Activated naive CD4-positive, alpha-beta T cell treated with anti-CD3 and anti-CD28 coated beads, Interleukin-2, amount 10 ng/mL, durations not matched to agents 7 days and 5 days (primary cell): Measurements from ENCODE around the gene OPCML.

ENCODE experiments used
- CTCF ChIA-PET: fragments of 350-600 bp; sonication (Branson Sonifier 250); formaldehyde crosslinking; loops from one replicate; lab custom pipeline; 2021; ENCODE audit warnings: antibody characterized with exemption; lab: Charles Lee
- DNase-seq: peaks from one replicate; pipeline ENCODE4 v3.0.0-alpha.2; 2020
- H3K27ac Mint-ChIP-seq: one replicate; pipeline ENCODE4 v1.8.0; 2021; ENCODE audit warnings: mild to moderate bottlenecking, moderate library complexity, mixed read lengths
- H3K27me3 Mint-ChIP-seq: one replicate; pipeline ENCODE4 v1.8.0; 2021; ENCODE audit warnings: mild to moderate bottlenecking, mixed read lengths
- H3K36me3 Mint-ChIP-seq: one replicate; pipeline ENCODE4 v1.8.0; 2021; ENCODE audit warnings: mixed read lengths
- H3K4me1 Mint-ChIP-seq: one replicate; pipeline ENCODE4 v1.8.0; 2021; ENCODE audit warnings: mixed read lengths
- H3K4me3 Mint-ChIP-seq: one replicate; pipeline ENCODE4 v1.8.0; 2021; ENCODE audit warnings: mild to moderate bottlenecking, moderate library complexity, mixed read lengths
- H3K9me3 Mint-ChIP-seq: one replicate; pipeline ENCODE4 v1.8.0; 2021; ENCODE audit warnings: mixed read lengths

Gene OPCML

DNA sequence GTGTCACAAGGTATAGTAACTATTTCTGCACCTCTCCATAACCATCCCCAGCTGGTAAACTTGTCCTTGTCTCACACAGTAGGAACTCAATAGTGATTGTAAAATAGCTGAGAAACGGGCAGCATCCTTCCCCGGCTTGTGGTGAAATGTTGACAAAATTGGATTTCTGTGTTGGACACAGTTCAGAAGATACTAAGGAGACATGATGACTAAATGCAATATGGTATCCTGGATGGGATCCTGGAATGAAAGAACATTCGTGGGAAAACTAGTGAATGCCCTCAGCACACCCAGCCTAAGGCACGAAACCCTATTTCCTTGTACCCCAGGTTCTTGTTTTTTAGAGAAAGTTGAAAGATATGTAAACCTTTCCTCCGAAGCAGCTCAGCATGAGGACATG, 18.8 kb upstream of the OPCML start:
- H3K27ac Mint-ChIP-seq: no peak overlapping the region

DNA sequence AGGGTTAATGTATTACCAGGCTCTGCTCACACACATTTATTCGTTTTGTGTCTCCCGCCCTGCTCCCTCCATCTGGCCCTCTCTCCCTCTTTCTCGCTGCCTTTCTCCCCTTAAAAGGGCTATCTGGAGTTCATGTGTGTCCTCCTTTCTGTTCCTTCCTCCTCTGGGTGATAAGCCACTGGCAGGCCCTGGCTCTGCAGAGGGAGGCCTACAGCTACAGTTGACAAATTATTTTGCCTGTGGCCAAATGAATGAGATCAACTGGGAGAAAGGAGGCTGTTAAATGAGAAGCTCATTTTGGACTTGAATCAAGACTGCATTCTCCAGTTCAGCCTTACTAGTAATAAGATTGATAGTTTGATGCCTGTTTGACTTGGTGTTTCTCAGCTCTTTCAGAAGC, 17.5 kb upstream of the OPCML start:
- no peak for DNase-seq
- no peaks in the 10 kb centered on the region for H3K9me3 Mint-ChIP-seq
- no peak overlapping the region for H3K4me3 Mint-ChIP-seq
- CTCF ChIA-PET: no interaction called here
- no peaks in the 10 kb centered on the region for H3K4me1 Mint-ChIP-seq
- no peaks in the 10 kb centered on the region for H3K36me3 Mint-ChIP-seq
- H3K27ac Mint-ChIP-seq: no peak overlapping the region
- no peaks in the 10 kb centered on the region for H3K27me3 Mint-ChIP-seq

More for the DNA sequence above, 18.8 kb upstream of the OPCML start:
- Mint-ChIP-seq H3K4me1 (no peaks in the 10 kb centered on the region), H3K36me3 (no peaks in the 10 kb centered on the region), H3K9me3 (no peaks in the 10 kb centered on the region), H3K4me3 (no peak overlapping the region), H3K27me3 (no peaks in the 10 kb centered on the region)
- no peak for DNase-seq
- CTCF ChIA-PET: no interaction called here

DNA sequence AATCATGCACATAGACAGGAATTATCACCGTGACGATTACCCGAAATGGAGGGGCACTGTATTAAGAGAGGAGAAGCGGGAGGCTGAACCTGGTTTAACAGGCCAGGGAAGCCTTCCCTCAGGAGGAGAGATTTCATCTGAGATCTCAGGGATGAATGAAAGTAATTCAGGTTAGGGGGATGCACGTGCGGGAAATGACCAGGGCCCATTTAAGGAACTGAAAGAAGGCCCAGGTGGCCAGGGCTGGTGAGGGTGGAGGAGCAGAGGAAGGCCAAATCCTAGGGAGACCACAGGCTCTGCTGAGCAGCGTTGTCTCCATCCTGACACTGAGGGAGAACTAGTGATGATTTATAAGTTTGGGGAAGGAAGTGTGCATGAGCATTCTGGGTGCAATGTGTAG, 16.3 kb upstream of the OPCML start:
- no peaks in the 10 kb centered on the region for H3K36me3 Mint-ChIP-seq
- no peaks in the 10 kb centered on the region for H3K9me3 Mint-ChIP-seq
- no peak overlapping the region for H3K27ac Mint-ChIP-seq
- H3K27me3 Mint-ChIP-seq: no peaks in the 10 kb centered on the region
- no peaks in the 10 kb centered on the region for H3K4me1 Mint-ChIP-seq
- CTCF ChIA-PET: no interaction called here
- H3K4me3 Mint-ChIP-seq: no peak overlapping the region
- DNase-seq: no peak

DNA sequence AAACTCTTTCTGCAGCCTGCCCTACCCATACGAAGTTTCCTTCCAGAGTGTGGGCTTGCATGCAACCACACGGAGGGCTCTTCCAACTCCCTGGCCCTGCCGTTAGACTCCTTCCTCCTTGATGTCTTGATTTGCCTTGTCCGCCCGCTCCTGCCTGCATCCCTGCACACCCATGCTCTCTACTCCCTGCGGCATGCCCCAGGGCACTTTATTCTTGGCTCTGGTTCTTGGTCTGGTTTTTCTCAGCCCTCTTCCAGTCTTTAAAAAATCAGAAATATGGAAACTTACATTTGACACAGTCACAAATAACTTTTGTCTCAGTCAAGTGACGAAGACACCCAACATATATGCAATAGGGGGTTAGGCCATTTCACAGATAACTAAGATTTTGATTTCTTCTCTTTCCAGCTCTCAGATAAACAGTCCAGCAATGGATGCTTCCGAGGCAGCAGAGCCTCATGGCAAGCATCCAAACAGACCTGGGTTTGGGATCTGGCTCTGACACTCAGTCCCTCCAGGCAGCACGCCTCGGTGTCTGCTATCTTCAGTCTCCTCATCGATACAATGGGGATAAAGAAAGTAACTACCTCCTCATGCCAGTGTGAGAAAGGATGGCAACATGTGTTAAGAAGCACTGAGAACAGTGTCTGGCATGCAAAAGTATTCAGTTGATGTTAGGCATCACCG, 15.7 kb upstream of the OPCML start:
- no peaks in the 10 kb centered on the region for H3K27me3 Mint-ChIP-seq
- H3K9me3 Mint-ChIP-seq: no peaks in the 10 kb centered on the region
- H3K27ac Mint-ChIP-seq: no peak overlapping the region
- no peak overlapping the region for H3K4me3 Mint-ChIP-seq
- H3K36me3 Mint-ChIP-seq: no peaks in the 10 kb centered on the region
- CTCF ChIA-PET: no interaction called here
- no peaks in the 10 kb centered on the region for H3K4me1 Mint-ChIP-seq
- DNase-seq: no peak

DNA sequence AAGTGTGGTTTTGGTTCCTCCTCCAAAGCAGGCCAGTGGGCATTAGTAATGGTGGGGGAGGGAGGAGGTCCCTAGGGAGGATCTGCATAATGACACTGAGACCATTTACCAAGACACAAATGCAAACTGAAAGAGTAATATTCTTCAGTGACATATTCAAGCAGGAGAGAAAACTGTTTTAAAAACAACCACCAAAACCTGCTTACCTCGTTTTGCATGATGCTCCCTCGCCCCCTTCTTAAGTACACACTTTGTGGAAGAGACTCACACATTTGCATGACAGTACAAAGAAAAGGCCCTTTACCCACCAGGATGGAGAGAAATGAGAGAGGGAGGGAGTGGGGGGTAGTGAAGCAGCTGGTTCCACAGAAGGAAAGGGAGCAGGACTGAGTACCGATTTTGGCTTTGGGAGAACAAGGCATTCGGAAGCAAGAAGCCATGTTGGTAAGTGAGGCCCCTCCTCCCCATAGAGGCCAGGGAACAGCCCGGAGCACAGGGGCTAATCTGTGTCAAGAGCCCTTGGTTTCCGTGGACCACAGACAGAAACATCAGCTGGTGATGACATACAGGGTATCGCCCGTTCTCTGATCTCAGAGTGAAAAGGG, 13.0 kb upstream of the OPCML start:
- H3K36me3 Mint-ChIP-seq: no peaks in the 10 kb centered on the region
- H3K27ac Mint-ChIP-seq: no peak overlapping the region
- H3K4me3 Mint-ChIP-seq: no peak overlapping the region
- H3K9me3 Mint-ChIP-seq: peaks cover 2% of the 10 kb centered on the region
- CTCF ChIA-PET: no interaction called here
- no peaks in the 10 kb centered on the region for H3K27me3 Mint-ChIP-seq
- no peaks in the 10 kb centered on the region for H3K4me1 Mint-ChIP-seq
- DNase-seq: no peak

DNA sequence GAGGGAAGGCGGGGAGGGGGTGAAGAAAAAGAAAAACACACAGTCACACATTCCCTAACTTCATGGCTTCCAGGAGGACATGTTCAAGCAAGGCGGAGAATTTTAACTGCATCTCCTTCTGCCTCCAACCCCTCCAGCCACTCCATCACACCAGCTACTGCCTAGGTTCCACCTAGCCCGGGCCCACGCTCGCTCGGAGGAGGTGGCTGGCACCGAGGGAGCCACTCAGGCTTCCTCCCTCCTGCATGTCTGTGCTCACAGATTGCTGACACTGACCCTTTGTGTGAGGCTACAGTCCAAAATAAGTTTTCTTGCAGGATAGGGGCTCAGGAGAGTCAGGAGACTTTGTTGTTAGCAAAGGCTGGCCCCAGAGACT, 9.4 kb upstream of the OPCML start:
- Mint-ChIP-seq H3K4me3 (no peak overlapping the region), H3K4me1 (no peaks in the 10 kb centered on the region), H3K27me3 (no peaks in the 10 kb centered on the region), H3K27ac (no peak overlapping the region), H3K36me3 (no peaks in the 10 kb centered on the region), H3K9me3 (peaks cover 2% of the 10 kb centered on the region)
- DNase-seq: no peak
- CTCF ChIA-PET: no interaction called here

DNA sequence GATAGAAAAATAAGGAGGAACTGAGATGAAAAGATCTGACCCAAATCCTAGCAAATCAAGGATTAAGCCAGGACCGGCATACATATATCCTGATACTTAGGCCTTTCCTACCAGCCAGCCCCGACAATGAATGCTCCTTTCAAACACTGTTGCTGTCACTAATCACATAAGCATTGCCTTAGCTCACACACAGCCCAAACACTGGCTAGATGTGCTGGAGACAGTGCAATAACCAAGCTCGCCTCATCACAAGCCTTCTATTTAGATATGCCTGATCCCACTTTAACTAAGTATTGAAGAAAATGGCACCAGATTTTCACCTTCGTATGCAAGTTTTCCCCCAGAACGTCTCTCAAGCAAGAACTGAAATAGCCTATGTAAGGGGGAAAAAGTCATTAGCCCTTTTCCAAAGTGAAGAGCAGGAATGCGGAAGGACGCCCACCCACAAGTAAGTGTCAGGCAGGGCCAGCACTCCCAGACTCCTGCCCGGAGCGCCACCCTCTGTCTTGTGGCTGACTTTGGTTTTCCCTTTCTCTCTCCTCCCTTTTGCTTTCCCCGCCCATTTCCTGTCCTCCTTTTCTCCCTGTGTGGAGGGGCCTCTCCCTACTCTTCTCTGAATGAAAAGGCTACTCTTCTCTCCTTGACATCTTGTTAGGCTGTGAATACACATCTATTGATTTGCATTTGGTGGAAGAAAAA, 8.9 kb upstream of the OPCML start:
- no peak for DNase-seq
- Mint-ChIP-seq H3K4me1 (no peaks in the 10 kb centered on the region), H3K4me3 (no peak overlapping the region), H3K27ac (no peak overlapping the region), H3K27me3 (no peaks in the 10 kb centered on the region), H3K9me3 (peaks cover 2% of the 10 kb centered on the region), H3K36me3 (no peaks in the 10 kb centered on the region)
- CTCF ChIA-PET: no interaction called here

DNA sequence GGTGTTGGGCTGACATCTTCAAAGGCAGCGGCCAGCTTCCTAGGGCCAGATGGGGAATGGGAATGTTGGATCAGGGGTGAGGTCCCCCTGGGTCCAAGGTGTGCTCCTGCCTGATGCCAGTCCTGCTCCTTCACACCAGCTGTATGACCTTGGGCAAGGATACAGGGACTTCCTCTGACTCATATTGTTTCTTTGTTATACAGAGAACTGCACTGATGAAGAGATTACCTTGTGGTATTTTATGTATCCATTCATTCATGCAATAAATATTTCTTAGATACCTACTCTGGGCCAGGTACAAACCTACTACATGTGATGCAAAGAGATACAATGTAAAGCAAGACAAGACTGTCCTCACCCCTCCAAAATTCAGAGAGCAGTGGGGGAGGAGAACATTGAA, 3.9 kb upstream of the OPCML start:
- peaks cover 24% of the 10 kb centered on the region for H3K27me3 Mint-ChIP-seq
- H3K36me3 Mint-ChIP-seq: no peaks in the 10 kb centered on the region
- no peak overlapping the region for H3K4me3 Mint-ChIP-seq
- CTCF ChIA-PET: no interaction called here
- DNase-seq: no peak
- no peaks in the 10 kb centered on the region for H3K9me3 Mint-ChIP-seq
- no peaks in the 10 kb centered on the region for H3K4me1 Mint-ChIP-seq
- H3K27ac Mint-ChIP-seq: no peak overlapping the region

DNA sequence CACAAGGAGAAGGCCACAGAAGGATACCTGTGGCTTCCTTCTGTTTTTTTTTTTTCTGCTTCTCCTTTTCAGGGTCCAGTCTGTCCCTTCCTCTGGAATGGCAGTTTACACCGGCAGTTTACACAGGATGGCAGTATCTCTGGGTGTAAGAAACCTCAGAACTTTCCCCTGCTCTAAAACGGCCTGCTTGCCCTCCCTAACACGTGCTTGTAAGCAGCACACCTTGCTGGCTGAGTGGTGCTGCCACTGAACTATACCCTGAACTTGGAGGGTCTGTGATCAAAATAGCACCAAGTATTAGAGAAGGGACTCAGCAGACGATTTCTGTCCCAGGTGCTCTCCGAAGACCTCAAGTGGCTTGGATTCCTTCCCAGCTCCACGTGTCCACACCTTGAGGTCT, 904 bp upstream of the OPCML start:
- Mint-ChIP-seq H3K27me3 (peaks cover 48% of the 10 kb centered on the region), H3K27ac (no peak overlapping the region), H3K4me3 (no peak overlapping the region), H3K4me1 (no peaks in the 10 kb centered on the region), H3K36me3 (no peaks in the 10 kb centered on the region), H3K9me3 (no peaks in the 10 kb centered on the region)
- CTCF ChIA-PET: no interaction called here
- no peak for DNase-seq

DNA sequence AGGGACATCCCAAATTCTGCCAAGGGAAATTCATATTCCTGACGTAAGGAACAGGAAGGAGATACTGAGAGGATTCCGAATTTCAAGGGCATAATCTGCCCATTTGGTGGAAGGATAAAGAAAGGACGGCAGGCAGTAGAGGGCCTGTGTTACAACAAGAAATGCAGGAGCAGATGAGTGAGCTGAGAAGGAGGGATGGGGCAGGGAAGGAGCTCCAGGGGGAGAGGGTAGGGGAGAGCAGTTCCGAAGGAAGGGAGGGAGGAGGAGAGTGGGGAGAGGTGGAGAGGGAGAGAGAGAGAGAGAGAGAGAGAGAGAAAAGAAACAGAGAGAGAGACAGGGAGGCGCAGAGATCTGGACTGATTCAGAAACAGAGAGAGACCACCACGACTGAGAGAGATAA, 843 bp downstream of the OPCML start:
- no peaks in the 10 kb centered on the region for H3K4me1 Mint-ChIP-seq
- no peaks in the 10 kb centered on the region for H3K9me3 Mint-ChIP-seq
- H3K27ac Mint-ChIP-seq: no peak overlapping the region
- H3K27me3 Mint-ChIP-seq: peaks cover 48% of the 10 kb centered on the region
- CTCF ChIA-PET: no interaction called here
- H3K4me3 Mint-ChIP-seq: no peak overlapping the region
- H3K36me3 Mint-ChIP-seq: no peaks in the 10 kb centered on the region
- no peak for DNase-seq

DNA sequence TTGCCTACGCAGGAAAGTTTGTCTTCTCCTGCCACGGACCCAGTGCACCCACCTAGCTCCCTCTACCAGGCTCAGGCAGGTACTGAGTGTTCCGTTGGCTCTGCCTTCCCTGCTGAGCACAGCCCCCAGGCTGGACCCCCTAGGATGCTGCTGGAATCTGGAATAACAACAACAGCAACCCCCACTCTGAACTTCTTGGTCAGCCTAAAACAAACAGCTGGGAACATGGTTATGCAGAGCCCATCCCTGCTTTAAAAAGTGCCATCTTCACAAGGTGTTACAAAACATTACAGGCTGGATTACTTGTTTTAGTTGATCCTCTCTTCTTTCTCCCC, 1.8 kb downstream of the OPCML start:
- peaks cover 48% of the 10 kb centered on the region for H3K27me3 Mint-ChIP-seq
- H3K36me3 Mint-ChIP-seq: no peaks in the 10 kb centered on the region
- no peak for DNase-seq
- no peaks in the 10 kb centered on the region for H3K9me3 Mint-ChIP-seq
- no peak overlapping the region for H3K27ac Mint-ChIP-seq
- CTCF ChIA-PET: no interaction called here
- H3K4me3 Mint-ChIP-seq: no peak overlapping the region
- no peaks in the 10 kb centered on the region for H3K4me1 Mint-ChIP-seq

DNA sequence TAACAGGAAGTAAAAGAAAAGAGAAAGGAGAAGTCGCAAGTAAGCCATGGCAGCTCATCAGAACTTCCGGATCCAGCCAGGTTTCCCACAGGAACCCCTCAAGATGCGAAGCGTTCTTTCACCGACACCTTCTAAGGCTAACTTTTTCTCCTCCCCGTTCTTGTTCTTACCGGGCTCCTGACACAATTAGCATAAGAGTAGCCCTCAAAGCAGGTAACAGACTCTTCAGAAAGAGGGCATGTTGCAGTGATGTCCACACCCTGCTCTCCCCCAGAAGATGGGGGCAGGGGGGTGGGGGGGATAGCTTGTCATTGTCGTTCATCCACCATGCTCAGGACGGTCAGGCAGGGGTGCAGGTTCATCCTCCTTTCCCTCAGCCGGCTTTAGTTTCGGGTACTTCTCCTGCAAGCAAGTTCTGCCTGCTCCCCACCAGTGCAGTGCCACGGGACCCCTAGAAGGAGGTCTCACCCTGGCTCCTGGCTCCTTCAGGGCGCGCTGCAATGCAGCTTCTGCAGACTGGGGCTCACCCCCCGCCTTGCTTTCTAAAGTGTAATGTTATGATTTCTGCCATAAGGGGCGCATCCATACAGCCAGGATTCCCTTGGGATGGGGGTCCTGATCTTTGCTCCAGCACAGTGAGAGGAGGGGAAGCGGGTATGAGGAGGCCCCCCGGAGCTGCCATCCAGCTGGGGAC, 2.3 kb downstream of the OPCML start:
- no peak for DNase-seq
- Mint-ChIP-seq H3K36me3 (no peaks in the 10 kb centered on the region), H3K4me1 (no peaks in the 10 kb centered on the region), H3K4me3 (no peak overlapping the region), H3K9me3 (no peaks in the 10 kb centered on the region), H3K27me3 (peaks cover 48% of the 10 kb centered on the region), H3K27ac (no peak overlapping the region)
- CTCF ChIA-PET: no interaction called here

DNA sequence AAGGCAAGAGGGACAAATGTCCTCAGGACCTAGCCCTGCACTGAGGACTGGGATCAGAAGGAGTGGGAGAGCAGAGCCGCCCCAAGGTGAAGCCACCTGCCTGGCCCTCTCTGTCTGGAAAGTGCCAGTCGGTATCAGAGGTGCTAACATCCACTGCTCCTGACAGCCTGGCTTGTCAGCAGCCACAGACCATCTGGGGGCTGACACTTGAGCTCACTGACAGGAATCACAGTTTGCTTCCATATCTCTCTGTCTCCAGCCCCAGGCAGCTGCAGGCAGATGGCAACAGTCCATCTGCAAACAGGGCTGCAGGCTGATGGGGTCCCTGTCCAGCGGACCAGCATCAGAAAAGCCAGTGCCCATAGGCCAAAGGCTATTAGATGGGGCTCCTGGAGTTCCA, 5.5 kb downstream of the OPCML start:
- no peak for DNase-seq
- no peaks in the 10 kb centered on the region for H3K4me1 Mint-ChIP-seq
- CTCF ChIA-PET: no interaction called here
- peaks cover 29% of the 10 kb centered on the region for H3K27me3 Mint-ChIP-seq
- no peaks in the 10 kb centered on the region for H3K36me3 Mint-ChIP-seq
- no peaks in the 10 kb centered on the region for H3K9me3 Mint-ChIP-seq
- no peak overlapping the region for H3K27ac Mint-ChIP-seq
- H3K4me3 Mint-ChIP-seq: no peak overlapping the region

DNA sequence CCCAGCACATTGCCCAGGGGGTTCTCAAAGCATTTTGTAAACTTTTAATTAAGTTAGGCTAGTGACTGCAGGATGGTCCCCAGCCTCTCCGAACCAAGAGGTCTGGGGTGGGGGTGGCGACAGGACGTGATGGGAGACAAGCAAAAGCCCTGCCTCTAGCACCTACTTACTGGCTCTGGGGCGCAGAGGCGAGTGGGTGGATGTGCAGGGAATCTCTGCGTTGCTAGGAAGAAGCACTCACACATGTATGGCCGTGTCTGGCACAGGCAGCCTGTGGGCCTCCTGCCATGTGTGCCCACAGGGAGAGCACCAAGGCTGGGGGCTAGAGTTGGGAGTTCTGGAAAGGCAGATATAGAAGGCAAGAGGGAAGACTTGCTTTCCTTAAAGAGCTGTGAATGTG, 6.3 kb downstream of the OPCML start:
- Mint-ChIP-seq H3K36me3 (no peaks in the 10 kb centered on the region), H3K4me3 (no peak overlapping the region), H3K27me3 (peaks cover 22% of the 10 kb centered on the region), H3K9me3 (no peaks in the 10 kb centered on the region), H3K4me1 (no peaks in the 10 kb centered on the region), H3K27ac (no peak overlapping the region)
- no peak for DNase-seq
- CTCF ChIA-PET: no interaction called here

DNA sequence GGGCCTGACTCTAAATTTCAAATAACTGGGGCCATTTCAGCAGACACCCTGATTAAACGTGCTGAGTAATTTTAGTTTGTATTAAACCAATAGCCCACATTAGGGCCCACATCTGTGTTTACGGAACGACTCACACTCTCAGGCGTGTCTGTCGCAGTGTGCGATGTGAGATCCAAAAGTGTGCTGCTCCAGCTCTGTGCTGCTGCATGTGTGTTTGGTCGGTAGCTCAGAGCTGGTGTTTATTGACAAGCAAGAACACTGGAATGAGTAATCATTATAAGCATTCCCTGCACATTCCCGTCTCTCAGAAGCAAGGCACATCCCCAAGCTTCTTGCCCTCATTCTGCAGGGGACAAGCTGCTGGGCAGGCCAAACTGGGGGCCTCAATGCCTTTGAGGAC, 7.8 kb downstream of the OPCML start:
- CTCF ChIA-PET: no interaction called here
- Mint-ChIP-seq H3K9me3 (no peaks in the 10 kb centered on the region), H3K4me1 (no peaks in the 10 kb centered on the region), H3K27me3 (peaks cover 10% of the 10 kb centered on the region), H3K27ac (no peak overlapping the region), H3K4me3 (no peak overlapping the region), H3K36me3 (no peaks in the 10 kb centered on the region)
- no peak for DNase-seq
